Sciatic nerve (tissue), 2 donors: Measurements from ENCODE around the gene ZNF317. TPM values are rescaled to one million over a fixed set of nuclear protein-coding genes. Genes with fewer than 3 reads are reported as not detected.
A peak's percentile ranks its signal among the peaks of the same experiment; 100 is the strongest.

Source experiments
- ATAC-seq: fragments of 200-7000 bp; cut with Tn5 transposase; one replicate; pipeline ENCODE4 v1.9.1; 2020; ENCODE audit warnings: mild to moderate bottlenecking, moderate library complexity
- DNase-seq: peaks from one replicate; pipeline ENCODE4 v3.0.0-alpha.2; 2020; ENCODE audit warnings: low spot score
- intact Hi-C: fragments of 100-400 bp; cut with DNase I; formaldehyde crosslinking; loops from one replicate; pipeline ENCODE4 v1.14.2; 2022
- total RNA-seq: library from RNA; stranded (reverse); fragmentation: NEBNext Ultra II Directional; extraction: Animal tissue kit (Norgen Biotek cat#: 25700); gene quantifications from one replicate; pipeline ENCODE4 v1.2.1, GENCODE V29; 2021
- donor health status: DM: no; HTN: no; CAD: no.
- donor health status: DM: no; HTN: no; CAD: no.

The ZNF317 gene
- total RNA-seq, result 27.6 TPM

DNA sequence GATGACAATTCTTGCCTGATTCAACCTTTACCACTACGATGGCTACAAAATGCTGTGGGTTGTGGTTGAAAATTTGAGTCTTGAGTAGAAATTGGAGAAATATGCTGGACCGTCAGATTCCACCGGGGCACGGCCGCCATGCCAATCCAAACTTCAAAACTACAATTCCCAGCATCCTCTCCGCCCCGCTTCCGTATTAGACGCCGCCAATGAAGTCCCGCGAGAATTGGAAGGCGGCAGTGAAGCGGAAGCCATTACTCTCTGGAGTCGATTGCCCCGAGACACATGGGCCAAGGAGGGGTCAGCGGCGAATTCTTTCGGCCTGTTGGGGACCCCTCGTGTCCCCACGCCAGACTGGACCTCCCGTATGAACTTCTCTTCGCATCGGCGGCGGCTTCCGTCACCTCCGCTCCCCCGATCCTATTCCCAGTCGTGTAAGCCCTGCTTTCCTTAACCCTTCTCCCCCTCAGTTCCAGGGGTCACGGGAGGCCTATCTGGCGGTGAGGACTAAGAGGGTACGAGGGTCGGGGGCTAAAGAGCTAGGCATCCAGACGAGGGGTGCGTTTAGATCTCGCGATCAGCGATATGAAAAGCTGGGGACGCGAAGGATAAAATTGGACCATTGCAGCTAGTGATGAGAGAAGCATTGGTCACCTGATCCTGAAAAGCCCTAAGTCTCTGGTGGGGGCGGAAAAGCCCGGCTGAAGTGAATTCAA lies at the start of gene ZNF317:
TSS of gene ZNF317 (plus strand) at position 239 of the 716 bp plus-strand sequence. CDS start 15,620 bp downstream, outside the sequence.
- peak; percentile 100 for ATAC-seq
- intact Hi-C loops, result no loop called here

DNA sequence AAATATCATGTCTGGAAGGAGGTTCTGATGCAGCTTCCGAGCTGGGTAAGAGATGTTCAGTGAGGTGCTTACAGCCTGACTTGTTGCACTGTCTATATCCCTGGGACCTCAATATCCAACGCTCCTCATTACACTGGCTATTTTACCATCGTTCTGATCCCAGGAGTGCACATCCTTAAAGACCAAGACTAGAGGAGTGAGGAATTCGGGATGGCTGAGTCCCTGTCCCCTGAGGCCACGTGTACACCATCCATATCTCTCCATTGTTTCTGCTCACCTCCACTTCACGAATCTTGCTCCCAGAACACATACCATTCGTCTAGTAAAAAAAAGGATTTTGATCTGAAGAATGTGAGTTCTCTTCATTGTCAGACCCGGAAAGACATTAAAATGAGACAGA lies 32.8 kb upstream of the ZNF317 start, which contains the start of gene OR7G2:
TSS of gene OR7G2 (minus strand) at position 101 of the 400 bp plus-strand sequence. CDS start 4,232 bp downstream, outside the sequence.
- intact Hi-C loops, result loop anchor here (5.0 kb wide), 1 partner anchor 1195 kb away; the partner anchor contains the start of gene TGFBR3L
- no peak for ATAC-seq
- DNase-seq, result no peak

More for the DNA sequence above, at the start of gene ZNF317:
- DNase-seq, result peak; percentile 95

DNA sequence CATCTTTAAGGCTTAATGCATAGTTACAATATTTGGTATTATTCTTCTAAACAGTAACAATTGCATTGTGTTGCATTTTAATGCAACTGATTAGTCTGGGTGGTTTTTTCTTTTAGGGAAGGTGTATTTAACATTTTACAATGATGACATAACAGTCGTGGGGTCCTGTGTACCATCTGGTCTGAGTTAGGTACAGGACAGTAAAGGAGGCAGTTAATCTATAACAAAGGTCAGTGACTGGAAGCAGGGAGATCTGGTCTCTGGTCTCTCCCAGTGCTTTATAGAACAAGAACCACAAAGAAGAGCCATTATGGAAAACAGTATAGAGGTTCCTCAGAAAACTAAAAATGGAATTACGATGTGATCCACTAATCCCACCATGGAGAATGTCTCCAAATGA lies 30.2 kb upstream of the ZNF317 start:
- intact Hi-C loops, result loop anchor here (5.0 kb wide), 1 partner anchor 1198 kb away; the partner anchor contains the start of gene TGFBR3L
- DNase-seq (no peak), ATAC-seq (no peak)

DNA sequence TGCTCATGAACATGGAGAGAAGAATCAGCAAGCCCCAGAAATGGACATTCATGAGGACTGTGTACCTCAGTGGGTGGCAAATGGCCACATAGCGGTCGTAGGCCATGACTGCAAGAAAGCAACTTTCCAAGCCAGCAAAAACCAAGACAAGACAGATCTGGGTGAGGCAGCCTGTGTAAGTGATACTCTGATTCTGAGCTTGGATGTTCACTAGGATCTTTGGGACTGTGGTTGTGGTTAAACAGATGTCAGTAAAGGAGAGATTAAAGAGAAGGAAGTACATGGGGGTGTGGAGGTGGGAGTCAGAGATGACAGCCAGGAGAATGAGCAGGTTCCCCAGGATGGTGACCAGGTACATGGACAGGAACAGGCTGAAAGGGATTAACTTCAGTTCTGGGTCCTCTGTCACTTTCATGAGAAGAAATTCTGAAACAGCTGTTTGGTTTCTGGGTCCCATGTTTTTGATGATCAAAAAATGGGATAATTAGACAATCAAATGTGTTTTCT lies 24.8 kb upstream of the ZNF317 start, which contains the start of gene OR7G1:
TSS of gene OR7G1 (minus strand) at position 457 of the 507 bp plus-strand sequence. CDS start at position 457, 0 bp downstream.
- intact Hi-C loops, result no loop called here
- DNase-seq (no peak), ATAC-seq (no peak)

DNA sequence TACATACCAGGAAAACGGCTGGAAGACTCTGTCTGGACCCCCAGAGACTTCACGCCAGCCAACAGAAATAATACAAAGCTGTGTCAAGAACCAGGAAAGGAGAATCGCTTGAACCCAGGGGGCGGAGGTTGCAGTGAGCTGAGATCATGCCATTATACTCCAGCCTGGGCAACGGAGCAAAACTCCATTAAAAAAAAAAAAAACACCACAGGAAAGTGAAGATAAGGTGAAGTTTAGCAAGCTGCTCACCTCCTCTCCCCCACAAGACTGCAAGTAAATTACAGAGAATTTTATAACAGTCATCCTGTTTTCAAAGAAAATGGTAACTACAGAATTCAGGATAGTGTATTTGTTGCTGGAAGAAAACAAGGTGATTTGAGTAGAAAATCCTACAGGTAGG lies 23.6 kb upstream of the ZNF317 start:
- no peak for DNase-seq

DNA sequence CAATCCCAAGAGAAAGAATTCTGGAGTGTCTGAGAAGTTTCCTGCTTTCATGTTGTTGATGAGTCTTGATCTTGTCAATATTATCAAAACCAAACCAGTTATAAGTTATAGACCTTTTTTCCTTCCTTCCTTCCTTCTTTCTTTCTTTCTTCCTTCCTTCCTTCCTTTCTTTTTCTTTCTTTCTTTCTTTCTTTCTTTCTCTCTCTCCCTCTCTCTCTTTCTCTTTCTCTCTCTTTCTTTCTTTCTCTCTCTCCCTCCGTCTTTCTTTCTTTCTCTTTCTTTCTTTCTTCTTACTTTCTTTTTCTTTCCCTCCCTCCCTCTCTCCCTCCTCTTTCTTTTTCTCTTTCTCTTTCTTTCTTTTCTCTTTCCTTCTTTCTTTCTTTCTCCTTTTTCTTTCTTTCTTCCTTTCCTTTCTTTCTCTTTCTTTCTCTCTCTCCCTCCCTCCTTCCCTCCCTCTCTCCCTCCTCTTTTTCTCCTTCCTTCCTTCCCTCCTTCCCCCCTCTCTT lies 13.2 kb upstream of the ZNF317 start, which contains the start of gene OR7G3:
TSS of gene OR7G3 (minus strand) at position 51 of the 506 bp plus-strand sequence. CDS start at position 51, 0 bp downstream.
- intact Hi-C loops, result no loop called here
- DNase-seq, result no peak
- no peak for ATAC-seq

More for the DNA sequence above, 23.6 kb upstream of the ZNF317 start:
- intact Hi-C loops, result no loop called here
- ATAC-seq, result no peak

DNA sequence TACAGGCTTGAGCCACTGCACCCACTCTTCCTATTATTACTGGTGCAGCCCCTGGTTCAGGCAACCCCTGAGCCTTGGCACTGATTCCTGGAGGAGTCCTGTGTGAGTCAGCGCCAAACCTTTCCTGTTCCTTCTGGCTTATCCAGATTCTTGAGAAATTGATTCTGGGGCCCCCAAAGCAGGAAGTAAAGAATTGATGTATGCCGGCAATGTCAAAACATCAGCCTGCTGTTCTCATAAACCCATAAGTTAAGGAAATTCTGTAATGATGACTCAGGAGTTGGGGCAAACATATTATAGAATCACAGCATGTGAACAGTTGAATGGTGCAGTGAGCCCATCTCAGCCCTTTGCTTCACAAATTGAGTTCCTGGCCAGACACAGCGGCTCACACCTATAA lies 12.0 kb upstream of the ZNF317 start:
- intact Hi-C loops, result no loop called here
- ATAC-seq (no peak), DNase-seq (no peak)

DNA sequence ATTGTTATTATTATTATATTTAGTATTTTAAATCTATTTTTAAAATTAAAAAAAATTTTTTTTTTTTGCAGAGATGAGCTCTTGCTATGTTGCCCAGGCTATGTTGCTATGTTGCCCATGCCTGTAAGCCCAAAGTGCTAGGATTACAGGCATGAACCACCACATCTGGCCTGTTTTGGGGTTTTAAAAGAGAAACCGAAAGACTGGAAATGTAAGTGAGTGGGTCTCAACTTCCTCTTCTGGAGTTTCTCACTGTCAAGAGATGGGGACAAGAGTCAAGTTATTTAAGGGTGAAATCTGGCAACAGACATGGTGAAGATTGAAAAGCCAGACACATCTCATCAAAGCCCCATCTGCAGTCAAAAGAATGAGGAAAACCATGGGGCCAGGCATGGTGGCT lies 9.2 kb upstream of the ZNF317 start:
- ATAC-seq (no peak), DNase-seq (no peak)
- intact Hi-C loops, result no loop called here

DNA sequence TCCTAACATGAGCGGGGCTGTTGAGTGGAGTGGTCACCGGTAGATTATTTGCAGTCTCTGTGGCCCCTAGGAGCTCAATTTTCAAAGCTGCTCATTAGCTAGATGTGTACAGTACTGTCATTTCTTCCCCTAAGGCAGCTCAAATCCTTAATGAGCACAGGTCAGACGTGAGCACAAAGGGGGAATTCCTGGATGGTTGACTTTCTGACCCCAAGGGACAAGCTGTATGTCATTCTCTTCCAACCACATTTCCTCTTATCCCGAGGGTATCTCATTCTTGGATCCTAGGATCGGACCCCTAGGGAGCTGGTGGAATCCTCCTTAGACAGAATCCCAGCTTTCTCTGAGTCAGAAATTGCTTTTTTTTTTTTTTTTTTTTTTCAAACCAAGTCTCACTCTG lies 7.8 kb upstream of the ZNF317 start:
- no peak for DNase-seq
- intact Hi-C loops, result no loop called here
- no peak for ATAC-seq

DNA sequence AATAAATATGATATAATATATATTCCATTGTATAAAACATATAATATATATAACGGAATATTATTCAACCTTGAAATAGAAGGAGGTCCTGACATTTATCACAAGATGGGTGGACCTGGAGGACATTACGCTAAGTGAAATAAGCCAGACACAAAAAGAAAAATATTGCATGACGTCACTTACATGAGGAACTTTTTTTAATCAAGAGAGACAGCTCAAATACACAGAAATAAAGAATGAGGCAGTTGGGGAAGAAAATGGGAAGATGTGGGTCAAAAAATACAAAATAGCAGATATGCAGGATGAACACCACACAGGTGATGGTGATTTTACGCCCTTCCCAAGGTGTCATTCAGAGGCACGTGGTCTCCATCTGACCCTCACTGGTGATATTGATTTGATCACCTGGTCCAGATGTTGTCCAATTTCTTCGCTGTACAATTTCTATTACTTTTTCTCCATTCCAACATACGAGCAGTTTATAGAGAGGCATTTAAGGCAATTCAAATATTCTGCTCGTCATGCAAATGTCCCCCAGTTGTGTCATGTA lies 513 bp upstream of the ZNF317 start:
- intact Hi-C loops, result no loop called here
- ATAC-seq (peak; percentile 25), DNase-seq (no peak)

DNA sequence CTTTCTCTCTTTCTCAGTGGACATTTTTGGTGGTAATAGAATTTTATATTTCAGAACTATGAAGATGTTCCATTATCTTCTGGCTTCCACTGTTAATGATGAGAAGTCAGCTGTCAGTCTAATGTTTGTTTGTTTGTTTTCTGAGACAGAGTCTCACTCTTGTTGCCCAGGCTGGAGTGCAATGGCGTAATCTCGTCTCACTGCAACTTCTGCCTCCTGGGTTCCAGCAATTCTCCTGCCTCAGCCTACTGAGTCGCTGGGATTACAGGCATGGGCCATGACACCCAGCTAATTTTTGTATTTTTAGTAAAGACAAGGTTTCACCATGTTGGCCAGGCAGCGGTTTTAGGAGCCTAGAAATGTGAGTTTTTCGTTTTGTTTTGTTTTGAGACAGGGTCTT lies 4.7 kb downstream of the ZNF317 start:
- DNase-seq (no peak), ATAC-seq (no peak)
- intact Hi-C loops, result no loop called here

DNA sequence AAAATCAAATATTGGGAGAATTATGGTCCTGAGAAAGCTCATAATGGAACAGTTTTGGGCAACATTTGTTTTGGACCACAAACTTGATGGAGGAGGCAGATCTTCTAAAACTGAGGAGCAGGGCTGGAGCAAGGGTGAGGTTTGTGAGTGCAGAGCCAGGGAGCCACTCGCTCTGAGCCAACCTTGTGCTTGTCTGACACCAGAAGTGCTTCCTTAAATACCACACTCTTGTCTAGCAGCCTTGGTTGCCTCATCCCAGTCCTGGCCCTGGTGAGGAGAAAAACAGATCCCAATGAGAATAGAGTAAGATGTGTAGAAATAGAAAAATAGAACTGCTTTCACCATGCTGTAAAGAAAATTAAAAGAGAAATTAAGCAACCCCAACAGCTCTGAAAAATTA lies 6.7 kb downstream of the ZNF317 start:
- ATAC-seq, result no peak
- no peak for DNase-seq
- intact Hi-C loops, result no loop called here

DNA sequence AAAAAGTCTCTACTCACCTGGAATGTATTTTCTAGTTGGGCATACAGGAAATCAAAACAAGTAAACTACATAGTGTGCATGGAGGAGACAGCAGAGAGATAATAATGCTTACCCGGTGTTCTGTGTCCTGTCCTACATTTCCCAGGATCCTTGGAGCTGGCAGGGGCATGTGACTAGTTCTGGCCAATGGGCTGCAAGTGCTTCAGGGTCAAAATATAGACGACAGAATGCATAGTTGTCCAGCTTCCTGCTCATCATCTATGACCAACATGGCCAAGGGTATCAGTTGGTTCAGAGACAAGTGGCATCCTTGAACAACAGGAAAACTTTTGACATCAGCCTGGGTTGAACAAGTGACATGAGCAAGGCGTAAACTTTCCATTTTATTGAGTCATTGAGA lies 8.5 kb downstream of the ZNF317 start:
- intact Hi-C loops, result no loop called here
- DNase-seq (no peak), ATAC-seq (no peak)

DNA sequence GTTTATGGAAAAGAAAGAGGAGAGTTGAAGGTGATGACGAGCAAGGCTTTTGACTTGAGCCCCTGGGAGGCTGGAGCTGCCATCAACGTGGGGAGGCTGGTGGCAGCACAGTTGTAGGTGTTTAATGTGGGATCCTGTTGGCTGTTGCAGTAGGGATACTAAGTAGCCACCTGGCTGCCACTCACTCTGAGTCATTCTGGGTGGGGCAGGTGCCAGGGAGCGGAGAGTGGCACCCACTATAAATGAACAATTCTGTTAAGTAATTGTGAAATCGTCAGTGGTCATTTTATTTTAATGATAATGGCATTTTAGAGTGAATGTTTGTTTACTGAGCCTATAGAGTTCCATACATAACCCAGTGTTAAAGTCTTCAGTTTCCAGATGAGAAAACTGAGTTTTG lies 9.8 kb downstream of the ZNF317 start:
- DNase-seq (no peak), ATAC-seq (no peak)
- intact Hi-C loops, result no loop called here

DNA sequence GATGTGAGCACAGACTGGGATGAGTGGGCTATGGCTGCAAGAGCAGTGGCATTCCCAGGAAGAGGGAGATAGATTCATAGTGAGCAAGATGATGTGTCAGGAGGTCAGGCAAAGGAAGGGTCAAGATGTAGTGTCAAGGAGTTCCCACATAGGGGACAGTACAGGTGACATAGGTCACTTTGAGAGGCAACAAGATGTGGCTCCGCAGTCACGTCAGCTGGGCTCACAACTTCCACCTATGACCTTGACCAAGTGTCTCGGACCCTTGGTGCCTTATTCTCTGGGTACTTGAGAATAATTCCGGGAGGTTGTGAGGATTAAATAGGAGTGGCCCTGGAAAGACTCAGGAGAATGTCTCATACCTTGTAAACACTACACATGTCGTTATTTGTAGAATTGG lies 10.5 kb downstream of the ZNF317 start:
- DNase-seq, result no peak

DNA sequence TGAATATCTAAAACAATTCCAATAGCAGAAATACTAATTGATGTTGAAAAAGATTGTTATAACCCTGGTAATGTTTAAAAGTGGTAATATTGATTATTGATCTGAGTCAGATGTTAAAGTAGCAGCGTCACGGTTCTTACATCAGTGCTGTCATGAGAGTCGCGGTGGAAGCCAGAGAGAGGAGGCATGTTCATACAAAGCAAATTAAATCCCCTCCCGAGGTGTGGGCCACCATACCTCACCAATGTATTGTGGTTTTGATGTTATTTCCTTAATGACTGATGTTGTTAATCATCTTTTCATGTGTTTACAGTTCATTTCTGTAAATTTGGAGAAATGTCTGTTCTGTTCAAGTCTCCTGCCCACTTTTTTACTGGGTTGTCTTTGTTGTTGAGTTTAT lies 11.2 kb downstream of the ZNF317 start:
- intact Hi-C loops, result no loop called here
- no peak for DNase-seq
- ATAC-seq, result no peak

More for the DNA sequence above, 10.5 kb downstream of the ZNF317 start:
- intact Hi-C loops, result no loop called here
- ATAC-seq, result no peak

DNA sequence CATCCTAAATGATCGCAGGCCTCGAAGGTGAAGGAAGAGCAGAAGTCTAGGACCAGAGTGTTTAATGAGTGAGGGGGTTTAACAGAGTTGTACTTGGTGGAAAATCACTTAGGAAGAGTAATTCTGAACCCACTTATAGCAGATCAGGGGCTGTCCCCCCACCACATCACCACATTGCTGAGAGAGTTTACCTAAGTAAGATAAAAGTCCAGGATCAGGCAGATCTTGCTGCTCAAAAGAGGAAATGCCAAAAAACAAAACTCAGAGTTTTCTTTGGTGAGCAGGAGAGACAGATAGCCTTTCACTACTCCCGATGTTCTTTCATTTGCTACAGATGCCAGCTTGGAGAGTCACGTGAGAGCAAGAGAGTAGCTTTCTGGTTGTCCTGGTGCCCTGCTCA lies 15.4 kb downstream of the ZNF317 start:
- ATAC-seq (no peak), DNase-seq (no peak)
- intact Hi-C loops, result no loop called here

DNA sequence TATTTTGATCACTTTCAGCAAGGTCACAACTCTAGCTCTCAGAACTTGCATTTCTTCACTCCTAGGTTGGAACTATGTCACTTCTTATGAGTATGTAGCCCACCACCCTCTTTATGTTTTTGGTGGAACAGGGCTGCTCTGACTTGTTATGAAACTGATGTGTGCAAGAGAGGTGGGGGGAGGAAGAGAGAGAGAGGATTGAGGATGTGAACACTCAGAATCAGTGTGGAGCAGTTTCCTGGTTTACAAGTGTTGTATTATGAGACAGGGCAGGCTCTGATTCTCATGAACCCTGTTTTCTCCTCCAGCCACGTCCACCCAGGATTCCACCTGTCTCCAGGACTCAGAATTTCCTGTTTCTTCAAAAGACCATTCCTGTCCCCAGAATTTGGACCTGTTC lies 16.1 kb downstream of the ZNF317 start:
- ATAC-seq (no peak), DNase-seq (no peak)
- intact Hi-C loops, result no loop called here

DNA sequence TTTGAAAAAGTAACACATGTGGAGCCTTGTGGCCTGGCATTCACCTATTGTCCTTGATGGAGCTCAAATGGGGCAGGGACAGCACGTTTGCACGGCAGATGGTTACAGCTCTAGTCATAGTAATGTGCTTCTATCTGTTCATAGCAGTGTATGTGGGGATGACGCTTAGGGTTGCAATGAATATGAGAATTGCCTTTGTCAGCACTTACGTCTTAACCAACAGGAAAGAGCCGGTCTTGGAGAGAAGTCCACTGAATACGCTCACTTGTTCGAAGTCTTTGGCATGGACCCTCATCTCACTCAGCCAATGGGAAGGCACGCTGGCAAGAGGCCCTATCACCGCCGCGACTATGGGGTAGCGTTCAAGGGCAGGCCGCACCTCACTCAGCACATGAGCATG lies 19.7 kb downstream of the ZNF317 start:
- intact Hi-C loops, result no loop called here
- ATAC-seq (no peak), DNase-seq (no peak)

DNA sequence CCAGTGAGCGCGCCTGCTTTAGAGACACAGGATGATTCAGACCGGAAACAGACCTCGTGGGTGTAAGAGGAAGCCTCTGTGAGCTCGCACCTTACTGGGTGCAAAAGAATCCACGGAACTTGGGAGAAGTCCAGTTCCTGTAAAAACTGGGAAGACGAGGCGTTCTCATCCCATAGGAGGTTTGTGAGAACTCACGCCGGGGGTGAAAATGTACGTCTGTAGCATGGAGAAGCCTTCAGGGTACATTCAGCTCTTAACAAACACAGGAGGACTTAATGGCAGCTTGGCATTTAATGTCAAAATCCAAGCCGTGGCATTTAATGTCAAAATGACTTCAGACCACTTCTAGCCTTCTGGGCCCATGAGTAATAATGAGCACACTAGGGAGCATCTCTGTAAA lies 21.2 kb downstream of the ZNF317 start:
- no peak for ATAC-seq
- intact Hi-C loops, result no loop called here

More for the DNA sequence above, 21.2 kb downstream of the ZNF317 start:
- no peak for DNase-seq
